Keratinocyte (primary cell): ENCODE measurements around the gene SFXN3. TPM values are rescaled to one million over a fixed set of nuclear protein-coding genes. Genes with fewer than 3 reads are reported as not detected.

Source experiments
- DNase-seq: peaks from one replicate; pipeline ENCODE4 v3.0.0-alpha.2; 2011; ENCODE audit warnings: low read depth, missing footprints, low spot score
- FAIRE-seq: peaks from 2 replicates; lab custom pipeline; 2011; peaks lifted over from hg19 to GRCh38; lab: Jason Lieb, UNC
- H2AFZ ChIP-seq: 2 replicates; pipeline ENCODE4 v1.6.0; 2012; ENCODE audit warnings: low read length, control low read depth, inconsistent platforms; ENCODE audit not compliant: control insufficient read depth
- H3K27ac ChIP-seq: 2 replicates; pipeline ENCODE4 v1.5.1; 2011; ENCODE audit warnings: low read length; ENCODE audit not compliant: control insufficient read depth, insufficient read depth
- H3K27me3 ChIP-seq: 3 replicates; pipeline ENCODE4 v1.6.0; 2011; ENCODE audit warnings: low read length; ENCODE audit not compliant: control insufficient read depth, insufficient read depth; ENCODE audit errors: extremely low read depth
- H3K36me3 ChIP-seq, 2 experiments: 2 replicates in 1 of 2; 3 replicates in 1 of 2; pipeline ENCODE4 v1.5.1; 2011; ENCODE audit warnings: low read length in 2 of 2, mild to moderate bottlenecking in 1 of 2; ENCODE audit not compliant: control insufficient read depth in 2 of 2, insufficient read depth in 2 of 2; ENCODE audit errors: extremely low read depth in 1 of 2
- H3K4me1 ChIP-seq: 3 replicates; pipeline ENCODE4 v1.5.1; 2011; ENCODE audit warnings: low read length; ENCODE audit not compliant: control insufficient read depth, insufficient read depth; ENCODE audit errors: extremely low read depth
- H3K4me2 ChIP-seq: 3 replicates; pipeline ENCODE4 v1.6.0; 2011; ENCODE audit warnings: low read depth, low read length; ENCODE audit not compliant: control insufficient read depth, insufficient read depth; ENCODE audit errors: extremely low read depth
- H3K4me3 ChIP-seq, 3 experiments: fragments of 200-600 bp in 1 of 3; sonication (generic) in 1 of 3; 2 replicates in 2 of 3; 3 replicates in 1 of 3; pipeline ENCODE4 v1.5.1; 2011 to 2016; ENCODE audit warnings: low read length in 3 of 3, mild to moderate bottlenecking in 3 of 3, control low read depth in 2 of 3, inconsistent platforms in 1 of 3, low read depth in 1 of 3, mixed read lengths in 1 of 3, mixed run types in 1 of 3, moderate library complexity in 1 of 3; ENCODE audit not compliant: control insufficient read depth in 2 of 3, insufficient read depth in 2 of 3; ENCODE audit errors: extremely low read depth in 1 of 3
- H3K79me2 ChIP-seq: 2 replicates; pipeline ENCODE4 v1.6.0; 2012; ENCODE audit warnings: low read length; ENCODE audit not compliant: control insufficient read depth, insufficient read depth
- H3K9ac ChIP-seq: 3 replicates; pipeline ENCODE4 v1.6.0; 2011; ENCODE audit warnings: low read length; ENCODE audit not compliant: control insufficient read depth, insufficient read depth; ENCODE audit errors: extremely low read depth
- H3K9me1 ChIP-seq: 3 replicates; pipeline ENCODE4 v1.6.0; 2011; ENCODE audit warnings: low read length; ENCODE audit not compliant: control insufficient read depth, insufficient read depth; ENCODE audit errors: extremely low read depth
- H3K9me3 ChIP-seq: 2 replicates; pipeline ENCODE4 v1.5.1; 2012; ENCODE audit warnings: low read depth, low read length; ENCODE audit not compliant: control insufficient read depth
- H4K20me1 ChIP-seq: 3 replicates; pipeline ENCODE4 v1.6.0; 2011; ENCODE audit warnings: low read length; ENCODE audit not compliant: control insufficient read depth, insufficient read depth; ENCODE audit errors: extremely low read depth
- EZH2 ChIP-seq: IDR thresholded peaks from one replicate; pipeline ENCODE4 v1.6.1; 2012; ENCODE audit warnings: inconsistent platforms, mild to moderate bottlenecking, low read length, moderate library complexity
- dilution Hi-C: fragments of 300-500 bp; cut with MboI; formaldehyde crosslinking; loops from one replicate; pipeline ENCODE4 v1.7.0; 2020; ENCODE audit warnings: low sequenced_read_pairs; ENCODE audit not compliant: extremely low pct_ligation_motif_present
- polyA plus RNA-seq, 5 experiments: library from polyadenylated mRNA; depleted of rRNA in 3 of 5; stranded (reverse) in 3 of 5; stranded (forward) in 1 of 5; unstranded in 1 of 5; fragments of >200 nt; gene quantifications; 1 replicate in 1 of 5; 2 replicates in 3 of 5; 3 replicates in 1 of 5; pipeline versions ENCODE4 v1.2.1 to v1.2.3, GENCODE V29; 2011 to 2012; ENCODE audit warnings: missing spikeins in 2 of 5, low read depth in 1 of 5, low replicate concordance in 1 of 5
- TF ChIP-seq, protein P1 (sequence below), 3 experiments: IDR thresholded peaks in 1 of 3; conservative IDR thresholded peaks in 1 of 3; optimal IDR thresholded peaks in 1 of 3; 2 replicates in 2 of 3; 3 replicates in 1 of 3; pipeline versions ENCODE3 to v1.5.1; 2011; ENCODE audit warnings: low read length in 3 of 3, mild to moderate bottlenecking in 3 of 3, moderate library complexity in 2 of 3, control low read depth in 1 of 3, inconsistent platforms in 1 of 3; ENCODE audit not compliant: insufficient read depth in 2 of 3; ENCODE audit errors: extremely low read depth in 1 of 3

Gene SFXN3
- polyA plus RNA-seq, 1 donor (not counting 4 experiments of a cell fraction or from before 2014, with no cell fraction given) = 77.0 TPM

- no peaks in the 10 kb centered on the region for H3K27me3 ChIP-seq
- H2AFZ ChIP-seq = peak overlapping the region; percentile 75
- H3K9me3 ChIP-seq = no peaks in the 10 kb centered on the region
- H3K36me3 ChIP-seq = no peaks in the 10 kb centered on the region
- dilution Hi-C loops = no loop called here
- H3K9ac ChIP-seq = peak overlapping the region; percentile 45
- DNase-seq (peak; percentile 90), FAIRE-seq (peak; percentile 98)
- H3K4me2 ChIP-seq = peak overlapping the region; percentile 95
- peaks cover 30% of the 10 kb centered on the region for H3K4me1 ChIP-seq
- H3K79me2 ChIP-seq = no peaks in the 10 kb centered on the region
- peaks cover 2% of the 10 kb centered on the region for H4K20me1 ChIP-seq
- H3K4me3 ChIP-seq = peak overlapping the region in 2 of 3 experiments; percentile 52 to 59
- no peaks in the 10 kb centered on the region for H3K9me1 ChIP-seq
- TF ChIP-seq, protein P1, sequence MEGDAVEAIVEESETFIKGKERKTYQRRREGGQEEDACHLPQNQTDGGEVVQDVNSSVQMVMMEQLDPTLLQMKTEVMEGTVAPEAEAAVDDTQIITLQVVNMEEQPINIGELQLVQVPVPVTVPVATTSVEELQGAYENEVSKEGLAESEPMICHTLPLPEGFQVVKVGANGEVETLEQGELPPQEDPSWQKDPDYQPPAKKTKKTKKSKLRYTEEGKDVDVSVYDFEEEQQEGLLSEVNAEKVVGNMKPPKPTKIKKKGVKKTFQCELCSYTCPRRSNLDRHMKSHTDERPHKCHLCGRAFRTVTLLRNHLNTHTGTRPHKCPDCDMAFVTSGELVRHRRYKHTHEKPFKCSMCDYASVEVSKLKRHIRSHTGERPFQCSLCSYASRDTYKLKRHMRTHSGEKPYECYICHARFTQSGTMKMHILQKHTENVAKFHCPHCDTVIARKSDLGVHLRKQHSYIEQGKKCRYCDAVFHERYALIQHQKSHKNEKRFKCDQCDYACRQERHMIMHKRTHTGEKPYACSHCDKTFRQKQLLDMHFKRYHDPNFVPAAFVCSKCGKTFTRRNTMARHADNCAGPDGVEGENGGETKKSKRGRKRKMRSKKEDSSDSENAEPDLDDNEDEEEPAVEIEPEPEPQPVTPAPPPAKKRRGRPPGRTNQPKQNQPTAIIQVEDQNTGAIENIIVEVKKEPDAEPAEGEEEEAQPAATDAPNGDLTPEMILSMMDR (optimal IDR thresholded peaks at IDR 0.05 in 1 of 3, IDR thresholded peaks at IDR 0.05 in 1 of 3, conservative IDR thresholded peaks at IDR 0.05 in 1 of 3; ENCODE audit: extremely low read depth in 1 of 3, insufficient read depth in 2 of 3, low read length in 3 of 3) = peak; percentile 78 to 99 (median 88)
- TF ChIP-seq EZH2 = no peak
- H3K27ac ChIP-seq = peak overlapping the region; percentile 74
Measured at GRCh38 chr10:101012525-101013364, 18.3 kb upstream of the SFXN3 start.

GRCh38 chr10:101013365-101013825, 17.6 kb upstream of the SFXN3 start:
- peak overlapping the region; percentile 95 for H3K4me2 ChIP-seq
- H3K9me1 ChIP-seq = no peaks in the 10 kb centered on the region
- H3K4me1 ChIP-seq = peaks cover 30% of the 10 kb centered on the region
- DNase-seq (no peak), FAIRE-seq (no peak)
- no peaks in the 10 kb centered on the region for H3K36me3 ChIP-seq
- peak overlapping the region in 2 of 3 experiments; percentile 52 to 59 for H3K4me3 ChIP-seq
- H3K27me3 ChIP-seq = no peaks in the 10 kb centered on the region
- H3K9ac ChIP-seq = peak overlapping the region; percentile 45
- no peaks in the 10 kb centered on the region for H3K9me3 ChIP-seq
- dilution Hi-C loops = no loop called here
- H4K20me1 ChIP-seq = peaks cover 2% of the 10 kb centered on the region
- H3K79me2 ChIP-seq = no peaks in the 10 kb centered on the region
- peak overlapping the region; percentile 75 for H2AFZ ChIP-seq
- no peak for TF ChIP-seq EZH2
- TF ChIP-seq, protein P1 (optimal IDR thresholded peaks at IDR 0.05 in 1 of 3, IDR thresholded peaks at IDR 0.05 in 1 of 3, conservative IDR thresholded peaks at IDR 0.05 in 1 of 3; ENCODE audit: extremely low read depth in 1 of 3, insufficient read depth in 2 of 3, low read length in 3 of 3) = no peak
- peak overlapping the region; percentile 74 for H3K27ac ChIP-seq
